Heart right ventricle (tissue), 16 donors: ENCODE results near the gene DNAH5. TPM values are rescaled to one million over a fixed set of nuclear protein-coding genes. Genes with fewer than 3 reads are reported as not detected.

Source experiments
- ATAC-seq, 8 donors: fragments of 200-7000 bp; cut with Tn5 transposase; one replicate each; pipeline ENCODE4 v1.9.1; 2020; ENCODE audit warnings: mild to moderate bottlenecking in 8 of 8, moderate library complexity in 8 of 8, moderate number of reproducible peaks in 1 of 8
- DNase-seq, 2 donors: peaks; one replicate each; pipeline ENCODE4 v3.0.0-alpha.2; 2020
- H3K27ac ChIP-seq, 10 donors: fragments of 200-600 bp; sonication (generic) in 2 of 10; one replicate each; pipeline versions ENCODE4 v1.5.0 to v1.8.0; 2020 to 2022; ENCODE audit warnings: mild to moderate bottlenecking in 3 of 10
- H3K27me3 ChIP-seq, 7 donors: fragments of 200-600 bp; one replicate each; pipeline ENCODE4 v1.8.0; 2021 to 2022; ENCODE audit warnings: mild to moderate bottlenecking in 2 of 7
- H3K36me3 ChIP-seq, 9 donors: fragments of 200-600 bp; sonication (generic) in 1 of 9; one replicate each; pipeline versions ENCODE4 v1.5.0 to v1.8.0; 2020 to 2022; ENCODE audit warnings: mild to moderate bottlenecking in 2 of 9
- H3K4me1 ChIP-seq, 9 donors: fragments of 200-600 bp; sonication (generic) in 1 of 9; one replicate each; pipeline versions ENCODE4 v1.5.0 to v1.8.0; 2020 to 2022; ENCODE audit warnings: mild to moderate bottlenecking in 4 of 9
- H3K4me3 ChIP-seq, 10 donors: fragments of 200-600 bp; sonication (generic) in 2 of 10; one replicate each; pipeline versions ENCODE4 v1.5.0 to v1.8.0; 2020 to 2022; ENCODE audit warnings: mild to moderate bottlenecking in 7 of 10, moderate library complexity in 2 of 10
- H3K9me3 ChIP-seq, 11 donors: fragments of 200-600 bp in 10 of 11; sonication (generic) in 2 of 11; one replicate each; pipeline versions ENCODE4 v1.5.0 to v1.8.0; 2013 to 2022; ENCODE audit warnings: mild to moderate bottlenecking in 2 of 11, control low read depth in 1 of 11, moderate library complexity in 1 of 11
- CTCF ChIP-seq, 9 donors: fragments of 200-600 bp; sonication (generic) in 2 of 9; IDR thresholded peaks; one replicate each; pipeline versions ENCODE4 v1.5.0 to v1.8.0; 2021 to 2022; ENCODE audit warnings: antibody characterized with exemption in 9 of 9, mild to moderate bottlenecking in 5 of 9, moderate library complexity in 1 of 9
- WGBS, 2 donors: extraction: QIAGEN DNeasy Blood & Tissue Kit; methylation state at CpG; one replicate each; pipeline ENCODE4 v1.1.7; 2013; ENCODE audit warnings: inconsistent platforms in 1 of 2; 5-methylcytosine and 5-hydroxymethylcytosine counted together
- intact Hi-C, 10 donors: fragments of 100-400 bp; cut with DNase I; formaldehyde crosslinking; loops; one replicate each; pipeline versions ENCODE4 v1.11.1 to v1.14.2; 2022
- polyA plus RNA-seq, 2 donors: library from polyadenylated mRNA; stranded (reverse); fragments of 200-250 nt; gene quantifications; one replicate each; pipeline ENCODE4 v1.2.3, GENCODE V29; 2013
- total RNA-seq, 10 donors: library from RNA; stranded (reverse); fragmentation: NEBNext Ultra II Directional in 3 of 10; extraction: Animal tissue kit (Norgen Biotek cat#: 25700) in 3 of 10; gene quantifications; one replicate each; pipeline versions ENCODE4 v1.2.1 to v1.2.4, GENCODE V29; 2021 to 2023
- donor health status: Arrhythmogenic right ventricular cardiomyopathy.
- donor health status: ischemic (EF 13 %, LVEDD 7.1; RV severe dilation, severe dysfunction).
- donor health status: healthy with polysubstance abuse.
- donor health status: DM: no; HTN: yes; CAD: no.
- donor health status: DM: no; HTN: no; CAD: no.
- donor health status: ischemic (EF 25% LVEDD 6.9; RV normal size, moderate dysfunction).
- donor health status: ischemic (EF 25% LVEDD 5.7; RV mildly dilated, moderate dysfunction).
- donor health status: healthy.
- donor health status: DM: yes; HTN: yes; CAD: no.
- donor health status: Ischemic cardiomyopathy.
- donor health status: ischemic (EF 35%, LVEDD 5.7; RV mildly dilated, moderate dysfunction).
- donor health status: nonischemic (EF 11% LVEDD 7.7; RV severe dilation, severe dysfunction).
- donor health status: DM: yes; HTN: yes; CAD: no.
- donor health status: PGD.
- donor health status: ischemic (EF 29% LVEDD 5.4; RV normal size, mild dysfunction).
- donor health status: nonischemic (EF 23%, LVEDD 6.1; RV moderate dilation, normal function).

The DNAH5 gene
- total and polyA plus RNA-seq, 12 donors: 0.02 to 0.53 (median 0.23) TPM; not detected in 2

DNA sequence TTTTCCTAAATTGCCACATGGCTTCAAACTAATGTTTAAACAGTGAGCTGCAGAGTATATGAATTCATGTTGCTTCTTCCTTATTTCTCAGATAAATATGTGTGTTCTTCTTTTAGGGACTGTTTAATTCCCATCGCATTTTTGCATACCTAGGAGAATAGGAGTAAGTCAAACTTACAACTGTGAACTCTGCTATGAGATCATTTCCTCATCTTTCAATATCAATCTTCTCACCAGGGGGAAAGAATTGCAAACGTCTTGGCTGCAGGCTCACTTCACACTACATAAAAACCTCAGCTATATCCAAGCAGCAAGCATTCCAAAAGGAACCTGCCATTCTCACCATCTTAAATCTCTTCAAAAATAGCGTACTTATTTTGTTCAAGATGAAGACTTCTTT lies 271.0 kb downstream of the DNAH5 start:
- Histone ChIP-seq H3K27me3 (no peaks in the 10 kb centered on the region), H3K4me1 (no peaks in the 10 kb centered on the region), H3K9me3 (peaks cover 0 to 8% (median 0%) of the 10 kb centered on the region in 11 donors), H3K4me3 (no peak overlapping the region), H3K27ac (no peak overlapping the region), H3K36me3 (no peaks in the 10 kb centered on the region)
- WGBS, 2 donors: 52 to 57% methylated on average over 3 of the region's 3 CpGs
- no peak for TF ChIP-seq CTCF (IDR thresholded peaks at IDR 0.05)
- ATAC-seq (no peak), DNase-seq (no peak)
- intact Hi-C loops: no loop called here

DNA sequence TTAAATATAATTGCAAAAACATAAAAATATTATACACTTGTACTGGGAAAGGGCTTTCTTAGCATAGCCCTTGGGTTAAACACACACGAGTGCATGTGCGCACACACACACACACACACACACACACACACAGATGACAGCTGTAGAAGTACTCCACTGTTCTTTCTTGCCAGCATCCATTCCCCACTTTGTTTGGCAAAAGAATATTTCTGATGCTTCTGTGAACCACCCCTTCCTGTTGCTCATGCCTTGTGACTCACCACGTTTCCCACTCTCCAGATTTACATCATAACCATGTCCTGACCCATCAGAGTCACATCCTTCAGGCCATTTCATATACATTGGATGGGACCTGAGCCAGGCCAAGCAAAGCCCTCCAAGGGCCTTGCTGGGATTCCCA lies 280.1 kb downstream of the DNAH5 start:
- TF ChIP-seq CTCF (IDR thresholded peaks at IDR 0.05): no peak
- intact Hi-C loops: no loop called here
- H3K27ac ChIP-seq: no peak overlapping the region
- WGBS, 2 donors: 46 to 59% methylated on average over 3 of the region's 3 CpGs
- H3K4me3 ChIP-seq: no peak overlapping the region
- H3K36me3 ChIP-seq: no peaks in the 10 kb centered on the region
- no peak for DNase-seq
- H3K4me1 ChIP-seq: no peaks in the 10 kb centered on the region
- peaks cover 0 to under 1% (median 0%) of the 10 kb centered on the region in 11 donors for H3K9me3 ChIP-seq
- ATAC-seq: no peak
- no peaks in the 10 kb centered on the region for H3K27me3 ChIP-seq

GRCh38 chr5:13662626-13663025 lies 281.9 kb downstream of the DNAH5 start:
- Histone ChIP-seq H3K9me3 (no peaks in the 10 kb centered on the region), H3K4me3 (no peak overlapping the region), H3K27ac (no peak overlapping the region), H3K36me3 (no peaks in the 10 kb centered on the region), H3K4me1 (no peaks in the 10 kb centered on the region), H3K27me3 (no peaks in the 10 kb centered on the region)
- no peak for ATAC-seq
- DNase-seq: no peak
- no peak for TF ChIP-seq CTCF (IDR thresholded peaks at IDR 0.05)
- intact Hi-C loops: no loop called here

DNA sequence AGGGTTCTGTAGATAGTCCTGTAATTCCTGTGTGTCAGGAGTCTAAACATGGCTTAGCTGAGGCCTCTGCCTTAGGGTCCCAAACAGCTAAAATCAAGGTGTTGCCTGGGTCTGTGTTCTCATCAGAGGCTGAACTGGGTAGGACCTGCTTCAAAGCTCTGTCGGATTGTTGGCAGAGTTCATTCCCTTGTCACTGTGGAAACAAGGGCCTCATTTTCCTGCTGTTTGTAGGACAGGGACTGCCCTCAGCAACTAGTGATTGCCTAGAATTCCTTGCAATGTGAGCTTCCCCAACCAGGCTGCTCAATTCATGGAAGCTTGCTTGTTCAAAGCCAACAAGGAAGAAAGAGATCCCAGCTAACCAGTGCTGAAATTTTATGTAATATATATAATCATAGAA lies 283.2 kb downstream of the DNAH5 start:
- Histone ChIP-seq H3K9me3 (no peaks in the 10 kb centered on the region), H3K27ac (no peak overlapping the region), H3K27me3 (no peaks in the 10 kb centered on the region), H3K4me1 (no peaks in the 10 kb centered on the region), H3K4me3 (no peak overlapping the region), H3K36me3 (no peaks in the 10 kb centered on the region)
- intact Hi-C loops: no loop called here
- ATAC-seq: no peak
- no peak for TF ChIP-seq CTCF (IDR thresholded peaks at IDR 0.05)
- 63 to 70% methylated on average over 1 of the region's 1 CpG for WGBS, 2 donors
- no peak for DNase-seq

- WGBS, 2 donors: 44 to 54% methylated on average over 3 of the region's 3 CpGs
- no peak overlapping the region for H3K27ac ChIP-seq
- no peak for TF ChIP-seq CTCF (IDR thresholded peaks at IDR 0.05)
- intact Hi-C loops: no loop called here
- H3K36me3 ChIP-seq: no peaks in the 10 kb centered on the region
- H3K9me3 ChIP-seq: no peaks in the 10 kb centered on the region
- H3K4me1 ChIP-seq: no peaks in the 10 kb centered on the region
- no peaks in the 10 kb centered on the region for H3K27me3 ChIP-seq
- ATAC-seq (no peak), DNase-seq (no peak)
- no peak overlapping the region for H3K4me3 ChIP-seq
Measured at GRCh38 chr5:13660072-13660471, 284.4 kb downstream of the DNAH5 start.
